Heart left ventricle (tissue), 16 donors: Measurements from ENCODE around the gene ARID3B. TPM values are rescaled to one million over a fixed set of nuclear protein-coding genes. Genes with fewer than 3 reads are reported as not detected.

Source experiments
- ATAC-seq, 4 donors: fragments of 200-7000 bp; cut with Tn5 transposase; one replicate each; pipeline ENCODE4 v1.9.1; 2020 to 2022; ENCODE audit warnings: moderate library complexity in 4 of 4, mild to moderate bottlenecking in 3 of 4, moderate number of reproducible peaks in 1 of 4
- DNase-seq, 5 donors: peaks; one replicate each; pipeline ENCODE4 v3.0.0-alpha.2; 2020
- H3K27ac ChIP-seq, 12 donors: fragments of 200-600 bp; sonication (generic) in 4 of 12; one replicate each; pipeline versions ENCODE4 v1.5.0 to v1.8.0; 2016 to 2022; ENCODE audit warnings: mild to moderate bottlenecking in 2 of 12
- H3K27me3 ChIP-seq, 9 donors: fragments of 200-600 bp; sonication (generic) in 2 of 9; one replicate each; pipeline versions ENCODE4 v1.5.1 to v1.8.0; 2016 to 2022; ENCODE audit warnings: mild to moderate bottlenecking in 3 of 9
- H3K36me3 ChIP-seq, 9 donors: fragments of 200-600 bp; sonication (generic) in 2 of 9; one replicate each; pipeline versions ENCODE4 v1.5.0 to v1.8.0; 2018 to 2022; ENCODE audit warnings: mild to moderate bottlenecking in 2 of 9
- H3K4me1 ChIP-seq, 12 donors: fragments of 200-600 bp; sonication (generic) in 4 of 12; one replicate each; pipeline versions ENCODE4 v1.5.0 to v1.8.0; 2016 to 2022; ENCODE audit warnings: mild to moderate bottlenecking in 3 of 12
- H3K4me3 ChIP-seq, 12 donors: fragments of 200-600 bp; sonication (generic) in 4 of 12; one replicate each; pipeline versions ENCODE4 v1.5.0 to v1.8.0; 2017 to 2022; ENCODE audit warnings: mild to moderate bottlenecking in 9 of 12, moderate library complexity in 4 of 12
- H3K9me3 ChIP-seq, 12 donors: fragments of 200-600 bp; sonication (generic) in 4 of 12; one replicate each; pipeline versions ENCODE4 v1.5.0 to v1.8.0; 2016 to 2022; ENCODE audit warnings: mild to moderate bottlenecking in 1 of 12
- CTCF ChIP-seq, 12 donors: fragments of 200-600 bp; sonication (generic) in 4 of 12; IDR thresholded peaks; one replicate each; pipeline versions ENCODE4 v1.5.0 to v1.8.0; 2018 to 2022; ENCODE audit warnings: antibody characterized with exemption in 12 of 12, mild to moderate bottlenecking in 5 of 12
- POLR2A ChIP-seq, 2 donors: fragments of 450-650 bp; IDR thresholded peaks; one replicate each; pipeline ENCODE4 v1.6.1; 2017; ENCODE audit warnings: antibody characterized with exemption in 2 of 2, mild to moderate bottlenecking in 2 of 2, moderate library complexity in 2 of 2
- WGBS, 4 donors: extraction: QIAGEN DNeasy Blood & Tissue Kit in 2 of 4; methylation state at CpG; one replicate each; pipeline versions ENCODE4 v1.1.5 to v1.1.7; 2013 to 2018; 5-methylcytosine and 5-hydroxymethylcytosine counted together
- intact Hi-C, 10 donors: fragments of 100-400 bp; cut with DNase I; formaldehyde crosslinking; loops; one replicate each; pipeline versions ENCODE4 v1.11.1 to v1.14.2; 2022
- polyA plus RNA-seq, 2 donors: library from polyadenylated mRNA; stranded (reverse); fragments of 200-250 nt; gene quantifications; one replicate each; pipeline ENCODE4 v1.2.3, GENCODE V29; 2013
- total RNA-seq, 9 donors: library from RNA; depleted of rRNA in 2 of 9; stranded (reverse); fragments of >200 nt in 2 of 9; fragmentation: NEBNext Ultra II Directional in 3 of 9; extraction: Animal tissue kit (Norgen Biotek cat#: 25700) in 3 of 9; gene quantifications; one replicate each; pipeline versions ENCODE4 v1.1.0 to v1.2.4, GENCODE V29; 2016 to 2023
- donor health status: ischemic (EF 13 %, LVEDD 7.1; RV severe dilation, severe dysfunction).
- donor health status: healthy with polysubstance abuse.
- donor health status: DM: no; HTN: yes; CAD: no.
- donor health status: DM: no; HTN: no; CAD: no.
- donor health status: ischemic (EF 25% LVEDD 6.9; RV normal size, moderate dysfunction).
- donor health status: ischemic (EF 25% LVEDD 5.7; RV mildly dilated, moderate dysfunction).
- donor health status: healthy.
- donor health status: DM: yes; HTN: yes; CAD: no.
- donor health status: ischemic (EF 35%, LVEDD 5.7; RV mildly dilated, moderate dysfunction).
- donor health status: nonischemic (EF 11% LVEDD 7.7; RV severe dilation, severe dysfunction).
- donor health status: DM: yes; HTN: yes; CAD: no.
- donor health status: PGD.
- donor health status: ischemic (EF 29% LVEDD 5.4; RV normal size, mild dysfunction).
- donor health status: nonischemic (EF 23%, LVEDD 6.1; RV moderate dilation, normal function).

The ARID3B gene
- total and polyA plus RNA-seq, 11 donors = 1.3 to 4.3 (median 2.1) TPM

- intact Hi-C loops = no loop called here
- WGBS, 4 donors = 70 to 85% (median 79%) methylated on average over 5 of the region's 5 CpGs
- Histone ChIP-seq H3K4me1 (peaks cover 0 to 12% (median 2%) of the 10 kb centered on the region in 12 donors), H3K36me3 (peaks cover 0 to 24% (median 4%) of the 10 kb centered on the region in 9 donors), H3K27me3 (no peaks in the 10 kb centered on the region), H3K4me3 (no peak overlapping the region), H3K27ac (no peak overlapping the region), H3K9me3 (no peaks in the 10 kb centered on the region)
- TF ChIP-seq POLR2A (IDR thresholded peaks at IDR 0.05) = no peak
- ATAC-seq (no peak), DNase-seq (no peak)
Observed at GRCh38 chr15:74552773-74553441, 11.9 kb downstream of the ARID3B start.

- intact Hi-C loops = no loop called here
- no peak overlapping the region for H3K27ac ChIP-seq
- peaks cover 0 to 24% (median 4%) of the 10 kb centered on the region in 9 donors for H3K36me3 ChIP-seq
- ATAC-seq (no peak), DNase-seq (no peak)
- no peaks in the 10 kb centered on the region for H3K4me1 ChIP-seq
- WGBS, 4 donors = 91 to 95% (median 92%) methylated on average over 4 of the region's 4 CpGs
- TF ChIP-seq CTCF (IDR thresholded peaks at IDR 0.05) (no peak), POLR2A (IDR thresholded peaks at IDR 0.05) (no peak)
- no peaks in the 10 kb centered on the region for H3K27me3 ChIP-seq
- no peaks in the 10 kb centered on the region for H3K9me3 ChIP-seq
- H3K4me3 ChIP-seq = no peak overlapping the region
Observed at GRCh38 chr15:74555192-74555591, 14.2 kb downstream of the ARID3B start.

- WGBS, 4 donors = 94 to 100% (median 96%) methylated on average over 5 of the region's 5 CpGs
- H3K4me1 ChIP-seq = no peaks in the 10 kb centered on the region
- no peak for TF ChIP-seq POLR2A (IDR thresholded peaks at IDR 0.05)
Observed at GRCh38 chr15:74558706-74559105, 17.7 kb downstream of the ARID3B start.

GRCh38 chr15:74563442-74563841, 22.4 kb downstream of the ARID3B start:
- no peak overlapping the region for H3K4me3 ChIP-seq
- TF ChIP-seq POLR2A (IDR thresholded peaks at IDR 0.05) (no peak), CTCF (IDR thresholded peaks at IDR 0.05) (no peak)
- H3K36me3 ChIP-seq = peaks cover 0 to 5% (median 0%) of the 10 kb centered on the region in 9 donors
- WGBS, 4 donors = 82 to 94% (median 88%) methylated on average over 3 of the region's 3 CpGs
- no peak for DNase-seq
- H3K9me3 ChIP-seq = no peaks in the 10 kb centered on the region
- no peak overlapping the region for H3K27ac ChIP-seq
- intact Hi-C loops = no loop called here
- no peaks in the 10 kb centered on the region for H3K27me3 ChIP-seq
- ATAC-seq = no peak
- H3K4me1 ChIP-seq = peaks cover 0 to 3% (median 0%) of the 10 kb centered on the region in 12 donors

More at GRCh38 chr15:74558706-74559105, 17.7 kb downstream of the ARID3B start:
- DNase-seq (no peak), ATAC-seq (no peak)
- Histone ChIP-seq H3K27ac (no peak overlapping the region), H3K9me3 (no peaks in the 10 kb centered on the region), H3K36me3 (peaks cover 0 to 1% (median 0%) of the 10 kb centered on the region in 9 donors), H3K27me3 (no peaks in the 10 kb centered on the region), H3K4me3 (no peak overlapping the region)
- intact Hi-C loops = no loop called here

GRCh38 chr15:74564182-74564581, 23.2 kb downstream of the ARID3B start:
- Histone ChIP-seq H3K36me3 (peaks cover 0 to 5% (median 0%) of the 10 kb centered on the region in 9 donors), H3K4me3 (no peak overlapping the region), H3K4me1 (peaks cover 0 to 3% (median 0%) of the 10 kb centered on the region in 12 donors), H3K9me3 (no peaks in the 10 kb centered on the region), H3K27me3 (no peaks in the 10 kb centered on the region), H3K27ac (no peak overlapping the region)
- 93 to 100% (median 97%) methylated on average over 1 of the region's 1 CpG for WGBS, 4 donors
- DNase-seq (no peak), ATAC-seq (no peak)
- no peak for TF ChIP-seq CTCF (IDR thresholded peaks at IDR 0.05)
- no peak for TF ChIP-seq POLR2A (IDR thresholded peaks at IDR 0.05)
- intact Hi-C loops = no loop called here
